ENCODE measurements around the gene HDAC2.

HDAC2 gene

DNA sequence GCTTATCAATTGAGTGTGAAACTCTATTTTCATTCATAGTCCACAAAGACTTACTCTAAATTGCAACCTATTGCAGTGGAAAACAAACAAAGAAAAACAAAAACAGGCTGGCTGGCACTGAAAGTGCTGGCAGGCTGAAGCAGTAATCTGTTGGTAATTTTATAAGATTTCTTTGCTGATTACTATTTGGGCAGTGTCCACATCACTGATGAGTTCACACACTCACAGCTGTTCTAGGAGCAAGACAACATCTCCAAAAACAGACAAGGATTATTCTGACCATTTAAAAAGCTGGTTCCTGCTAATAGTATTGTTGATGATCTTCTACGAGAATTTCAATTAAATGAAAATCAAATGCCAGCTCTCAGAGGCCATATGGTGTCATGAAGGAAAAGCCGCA is 86.9 kb downstream of the HDAC2 start:
- no peak overlapping the region for H3K4me3 ChIP-seq (replicated peaks; ENCODE audit: insufficient read depth, low read length)
- TF ChIP-seq POLR2AphosphoS5 (IDR thresholded peaks at IDR 0.05; ENCODE audit: low read depth): no peak
- TF ChIP-seq SPI1 (IDR thresholded peaks at IDR 0.05; ENCODE audit: borderline replicate concordance, low read depth): no peak
- no peak for TF ChIP-seq GABPA (IDR thresholded peaks at IDR 0.05; ENCODE audit: low read depth)
- TF ChIP-seq, protein P1, sequence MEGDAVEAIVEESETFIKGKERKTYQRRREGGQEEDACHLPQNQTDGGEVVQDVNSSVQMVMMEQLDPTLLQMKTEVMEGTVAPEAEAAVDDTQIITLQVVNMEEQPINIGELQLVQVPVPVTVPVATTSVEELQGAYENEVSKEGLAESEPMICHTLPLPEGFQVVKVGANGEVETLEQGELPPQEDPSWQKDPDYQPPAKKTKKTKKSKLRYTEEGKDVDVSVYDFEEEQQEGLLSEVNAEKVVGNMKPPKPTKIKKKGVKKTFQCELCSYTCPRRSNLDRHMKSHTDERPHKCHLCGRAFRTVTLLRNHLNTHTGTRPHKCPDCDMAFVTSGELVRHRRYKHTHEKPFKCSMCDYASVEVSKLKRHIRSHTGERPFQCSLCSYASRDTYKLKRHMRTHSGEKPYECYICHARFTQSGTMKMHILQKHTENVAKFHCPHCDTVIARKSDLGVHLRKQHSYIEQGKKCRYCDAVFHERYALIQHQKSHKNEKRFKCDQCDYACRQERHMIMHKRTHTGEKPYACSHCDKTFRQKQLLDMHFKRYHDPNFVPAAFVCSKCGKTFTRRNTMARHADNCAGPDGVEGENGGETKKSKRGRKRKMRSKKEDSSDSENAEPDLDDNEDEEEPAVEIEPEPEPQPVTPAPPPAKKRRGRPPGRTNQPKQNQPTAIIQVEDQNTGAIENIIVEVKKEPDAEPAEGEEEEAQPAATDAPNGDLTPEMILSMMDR (IDR thresholded peaks at IDR 0.05; ENCODE audit: insufficient read depth, low read length): no peak
- no peak for TF ChIP-seq REST (IDR thresholded peaks at IDR 0.05; ENCODE audit: insufficient replicate concordance, low read depth)
- H3K27ac ChIP-seq (replicated peaks): no peak overlapping the region
- H3K27me3 ChIP-seq (ENCODE audit: insufficient read depth, poor library complexity, severe bottlenecking): no peaks in the 10 kb centered on the region
- no peak for DNase-seq (ENCODE audit: low read depth in 1 of 2, low spot score in 1 of 2)

Data from HL-60 (cell line).